HCT116 (cell line): ENCODE data around the gene ANAPC5. TPM values are rescaled to one million over a fixed set of nuclear protein-coding genes. Genes with fewer than 3 reads are reported as not detected.

ENCODE experiments used
- ATAC-seq: fragments of 200-7000 bp; cut with Tn5 transposase; 2 replicates; pipeline ENCODE4 v1.9.1; 2020; ENCODE audit warnings: mild to moderate bottlenecking, moderate library complexity
- BruUV-seq: library from RNA; stranded (reverse); fragments of 400-500 nt; replicated peaks from 2 replicates; lab custom pipeline; 2021; lab: Mats Ljungman, UMichigan
- CTCF ChIA-PET: fragments of 300-600 bp; sonication (Branson Sonifier 250); formaldehyde crosslinking; loops from one replicate; lab custom pipeline; 2021; ENCODE audit warnings: antibody characterized with exemption; lab: Charles Lee
- POLR2A ChIA-PET: fragments of 300-600, 350-600 bp; sonication (Branson Sonifier 250); formaldehyde crosslinking; loops from one replicate; lab custom pipeline; 2021; ENCODE audit warnings: antibody characterized with exemption; lab: Charles Lee
- RAD21 ChIA-PET, 2 experiments: fragments of 300-600 bp; sonication (Branson Sonifier 250); formaldehyde crosslinking; loops; one replicate each; lab custom pipeline; 2023; ENCODE audit warnings: low total read pairs in 2 of 2; ENCODE audit not compliant: uncharacterized antibody in 2 of 2, unreplicated experiment in 2 of 2, low non-redundant PET in 1 of 2; lab: Charles Lee
- DNase-seq: peaks from one replicate; pipeline ENCODE4 v3.0.0-alpha.2; 2010; ENCODE audit warnings: low read depth, low spot score
- H2AFZ ChIP-seq: fragments of 200-600 bp; shearing (Covaris generic), sonication (generic); 2 replicates; pipeline ENCODE4 v1.6.1; 2017; ENCODE audit warnings: low read depth, mixed run types, mixed read lengths, antibody characterized with exemption, low read length; ENCODE audit not compliant: poor library complexity, severe bottlenecking
- H3K27ac ChIP-seq: 2 replicates; pipeline ENCODE4 v1.5.1; 2012; ENCODE audit warnings: low read depth, low read length
- H3K27me3 ChIP-seq: fragments of 200-600 bp; sonication (generic); 2 replicates; pipeline ENCODE4 v1.6.1; 2016; ENCODE audit warnings: mixed run types, low read length, mixed read lengths; ENCODE audit not compliant: insufficient read depth
- H3K36me3 ChIP-seq, 2 experiments: fragments of 200-500 bp in 1 of 2; fragments of 200-600 bp in 1 of 2; sonication (Bioruptor generic) in 1 of 2; sonication (generic) in 1 of 2; 2 replicates each; pipeline versions ENCODE4 v1.5.1 to v1.6.1; 2014 to 2016; ENCODE audit warnings: low read length in 2 of 2, inconsistent platforms in 1 of 2, mixed read lengths in 1 of 2, mixed run types in 1 of 2; ENCODE audit not compliant: insufficient read depth in 2 of 2, control insufficient read depth in 1 of 2
- H3K4me1 ChIP-seq, 2 experiments: fragments of 200-600 bp in 1 of 2; sonication (generic) in 1 of 2; 2 replicates each; pipeline versions ENCODE4 v1.5.1 to v1.6.1; 2012 to 2017; ENCODE audit warnings: low read length in 2 of 2, inconsistent platforms in 1 of 2, mild to moderate bottlenecking in 1 of 2, mixed read lengths in 1 of 2, mixed run types in 1 of 2, moderate library complexity in 1 of 2; ENCODE audit not compliant: insufficient read depth in 2 of 2, control insufficient read depth in 1 of 2
- H3K4me2 ChIP-seq: fragments of 200-600 bp; sonication (generic); 2 replicates; pipeline ENCODE4 v1.6.1; 2017; ENCODE audit warnings: mixed run types, low read length, mixed read lengths
- H3K4me3 ChIP-seq, 2 experiments: fragments of 200-600 bp in 1 of 2; sonication (generic) in 1 of 2; replicated peaks in 1 of 2; 2 replicates each; pipeline ENCODE4 v1.5.1; 2011 to 2016; ENCODE audit warnings: low read length in 2 of 2, control low read depth in 1 of 2, low read depth in 1 of 2, mild to moderate bottlenecking in 1 of 2, mixed read lengths in 1 of 2, mixed run types in 1 of 2
- H3K79me2 ChIP-seq: fragments of 200-600 bp; sonication (generic); 2 replicates; pipeline ENCODE4 v1.6.1; 2017; ENCODE audit warnings: mild to moderate bottlenecking, mixed run types, low read length, moderate library complexity, mixed read lengths; ENCODE audit not compliant: insufficient read depth
- H3K9ac ChIP-seq: fragments of 200-600 bp; sonication (generic); 2 replicates; pipeline ENCODE4 v1.6.1; 2016; ENCODE audit warnings: low read length, mixed read lengths
- H3K9me2 ChIP-seq: fragments of 200-600 bp; sonication (generic), shearing (Covaris generic); 2 replicates; pipeline ENCODE4 v1.6.1; 2017; ENCODE audit warnings: mixed run types, mild to moderate bottlenecking, moderate library complexity; ENCODE audit not compliant: insufficient read depth
- H3K9me3 ChIP-seq, 2 experiments: fragments of 200-500 bp in 1 of 2; fragments of 200-600 bp in 1 of 2; sonication (Bioruptor generic) in 1 of 2; sonication (generic) in 1 of 2; 2 replicates each; pipeline ENCODE4 v1.6.1; 2014 to 2017; ENCODE audit warnings: low read length in 2 of 2, mixed read lengths in 2 of 2, inconsistent platforms in 1 of 2, low read depth in 1 of 2, mild to moderate bottlenecking in 1 of 2, mixed run types in 1 of 2, moderate library complexity in 1 of 2; ENCODE audit not compliant: control insufficient read depth in 1 of 2, insufficient read depth in 1 of 2
- H4K20me1 ChIP-seq: fragments of 200-600 bp; sonication (generic), shearing (Covaris generic); 2 replicates; pipeline ENCODE4 v1.6.1; 2017; ENCODE audit warnings: mixed run types, mild to moderate bottlenecking, moderate library complexity; ENCODE audit not compliant: insufficient read depth
- EGR1 ChIP-seq: IDR thresholded peaks from 2 replicates; pipeline ENCODE4 v1.6.1; 2012; ENCODE audit warnings: low read depth
- ELF1 ChIP-seq: IDR thresholded peaks from 2 replicates; pipeline ENCODE4 v1.6.1; 2012; ENCODE audit warnings: low read depth, borderline replicate concordance
- FOSL1 ChIP-seq: IDR thresholded peaks from 2 replicates; pipeline ENCODE4 v1.6.1; 2012; ENCODE audit warnings: low read depth
- JUND ChIP-seq: IDR thresholded peaks from 2 replicates; pipeline ENCODE4 v1.6.1; 2012
- POLR2A ChIP-seq: IDR thresholded peaks from 2 replicates; pipeline ENCODE4 v1.7.0; 2011; ENCODE audit warnings: borderline replicate concordance; ENCODE audit not compliant: insufficient read depth, insufficient read length; ENCODE audit errors: extremely low read depth
- RAD21 ChIP-seq: IDR thresholded peaks from 2 replicates; pipeline ENCODE4 v1.6.1; 2012; ENCODE audit warnings: low read depth, mild to moderate bottlenecking
- SIN3A ChIP-seq: IDR thresholded peaks from 2 replicates; pipeline ENCODE4 v1.6.1; 2012; ENCODE audit warnings: low read depth
- TCF7L2 ChIP-seq: IDR thresholded peaks from 2 replicates; pipeline ENCODE4 v1.7.0; 2011; ENCODE audit warnings: borderline replicate concordance, inconsistent platforms; ENCODE audit not compliant: insufficient read depth, insufficient read length; ENCODE audit errors: extremely low read depth
- ZNF274 ChIP-seq: fragments of 200-500 bp; sonication (Bioruptor generic); IDR thresholded peaks from 2 replicates; pipeline ENCODE4 v1.6.1; 2014; ENCODE audit warnings: mild to moderate bottlenecking, low read depth, low read length, inconsistent platforms
- intact Hi-C: fragments of 100-400 bp; cut with micrococcal nuclease; formaldehyde crosslinking; loops from 2 replicates; pipeline ENCODE4 v1.10.0; 2022
- total RNA-seq: library from RNA; stranded (reverse); gene quantifications from one replicate; pipeline ENCODE4 v1.2.1, GENCODE V29; 2021; ENCODE audit not compliant: unreplicated experiment
- TF ChIP-seq, protein P1 (sequence below): IDR thresholded peaks from 2 replicates; pipeline ENCODE4 v1.6.1; 2012; ENCODE audit warnings: low read depth
- TF ChIP-seq, protein P2 (sequence below): IDR thresholded peaks from 2 replicates; pipeline ENCODE4 v1.6.1; 2011; ENCODE audit warnings: mild to moderate bottlenecking, low read length, moderate library complexity; ENCODE audit not compliant: insufficient replicate concordance; ENCODE audit errors: extremely low read depth
- TF ChIP-seq, protein P3 (sequence below): IDR thresholded peaks from 2 replicates; pipeline ENCODE4 v1.6.1; 2012
- TF ChIP-seq, protein P4 (sequence below), 3 experiments: fragments of 200-600 bp in 1 of 3; sonication (generic) in 1 of 3; IDR thresholded peaks in 2 of 3; conservative IDR thresholded peaks in 1 of 3; 2 replicates each; pipeline ENCODE4 v1.5.1; 2012 to 2017; ENCODE audit warnings: low read depth in 2 of 3, low read length in 2 of 3, antibody characterized with exemption in 1 of 3, borderline replicate concordance in 1 of 3, control low read depth in 1 of 3, mild to moderate bottlenecking in 1 of 3, mixed read lengths in 1 of 3, mixed run types in 1 of 3, moderate library complexity in 1 of 3; ENCODE audit not compliant: insufficient read depth in 1 of 3

ANAPC5 gene
- total RNA-seq, 1 experiment from 2014 or later: 112 TPM

DNA sequence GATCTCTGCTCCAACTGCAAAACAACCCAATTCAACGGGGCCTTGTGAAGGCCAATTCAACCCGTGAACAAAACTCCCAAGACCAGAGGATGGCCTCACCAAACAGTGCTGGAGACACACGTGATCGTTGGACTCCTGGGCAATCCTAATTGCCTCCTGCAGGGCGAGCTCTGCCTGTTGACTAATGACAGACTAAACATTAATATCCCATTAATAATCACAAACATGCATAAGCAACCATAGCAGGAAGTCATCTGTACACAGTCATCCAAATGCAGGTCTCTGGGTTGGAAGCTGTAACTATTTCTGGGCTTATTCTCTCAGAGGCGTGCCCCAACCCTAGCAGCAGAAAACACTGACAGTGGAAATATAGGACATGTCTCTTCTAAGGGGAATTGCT, 21.0 kb downstream of the ANAPC5 start:
- ChIA-PET POLR2A (no interaction called here), CTCF (no interaction called here), RAD21 (no interaction called here)
- Histone ChIP-seq H3K9me2 (no peaks in the 10 kb centered on the region), H3K4me2 (no peak overlapping the region), H3K9me3 (no peaks in the 10 kb centered on the region), H3K27me3 (no peaks in the 10 kb centered on the region), H3K79me2 (no peaks in the 10 kb centered on the region), H3K9ac (no peak overlapping the region), H3K4me1 (no peaks in the 10 kb centered on the region), H3K27ac (no peak overlapping the region), H2AFZ (no peak overlapping the region), H3K4me3 (no peak overlapping the region), H4K20me1 (no peaks in the 10 kb centered on the region), H3K36me3 (peaks cover 42 to 61% of the 10 kb centered on the region in 2 experiments)
- BruUV-seq: no TSS peak
- no peak for TF ChIP-seq ELF1
- TF ChIP-seq RAD21: no peak
- ATAC-seq (no peak), DNase-seq (no peak)
- intact Hi-C loops: no loop called here

DNA sequence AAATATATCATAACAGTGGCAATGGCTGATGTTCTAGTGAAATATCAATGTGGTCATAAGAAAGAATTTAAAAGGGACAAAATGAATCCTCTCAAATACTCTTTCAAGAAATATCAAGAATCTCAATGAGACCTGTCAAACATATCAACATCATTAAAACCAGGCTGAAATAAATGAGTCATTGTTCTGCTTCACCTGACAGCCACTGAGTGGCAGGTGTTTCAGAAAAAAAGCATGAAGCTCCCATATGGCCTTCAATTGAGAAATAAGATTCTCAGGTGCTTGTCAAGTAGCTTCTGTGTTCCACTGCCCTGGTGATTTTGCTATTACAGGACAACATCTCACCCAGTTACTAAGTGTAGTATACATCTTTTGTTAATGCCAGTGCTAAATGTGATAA, 21.5 kb downstream of the ANAPC5 start:
- Histone ChIP-seq H3K9me2 (no peaks in the 10 kb centered on the region), H3K79me2 (no peaks in the 10 kb centered on the region), H2AFZ (no peak overlapping the region), H3K4me3 (no peak overlapping the region), H4K20me1 (no peaks in the 10 kb centered on the region), H3K36me3 (peaks cover 44 to 62% of the 10 kb centered on the region in 2 experiments), H3K27ac (no peak overlapping the region), H3K9me3 (no peaks in the 10 kb centered on the region), H3K4me2 (no peak overlapping the region), H3K9ac (no peak overlapping the region), H3K27me3 (no peaks in the 10 kb centered on the region), H3K4me1 (no peaks in the 10 kb centered on the region)
- intact Hi-C loops: no loop called here
- BruUV-seq: no TSS peak
- ChIA-PET RAD21 (no interaction called here), POLR2A (no interaction called here), CTCF (no interaction called here)
- ATAC-seq (no peak), DNase-seq (no peak)
- TF ChIP-seq, protein P1, sequence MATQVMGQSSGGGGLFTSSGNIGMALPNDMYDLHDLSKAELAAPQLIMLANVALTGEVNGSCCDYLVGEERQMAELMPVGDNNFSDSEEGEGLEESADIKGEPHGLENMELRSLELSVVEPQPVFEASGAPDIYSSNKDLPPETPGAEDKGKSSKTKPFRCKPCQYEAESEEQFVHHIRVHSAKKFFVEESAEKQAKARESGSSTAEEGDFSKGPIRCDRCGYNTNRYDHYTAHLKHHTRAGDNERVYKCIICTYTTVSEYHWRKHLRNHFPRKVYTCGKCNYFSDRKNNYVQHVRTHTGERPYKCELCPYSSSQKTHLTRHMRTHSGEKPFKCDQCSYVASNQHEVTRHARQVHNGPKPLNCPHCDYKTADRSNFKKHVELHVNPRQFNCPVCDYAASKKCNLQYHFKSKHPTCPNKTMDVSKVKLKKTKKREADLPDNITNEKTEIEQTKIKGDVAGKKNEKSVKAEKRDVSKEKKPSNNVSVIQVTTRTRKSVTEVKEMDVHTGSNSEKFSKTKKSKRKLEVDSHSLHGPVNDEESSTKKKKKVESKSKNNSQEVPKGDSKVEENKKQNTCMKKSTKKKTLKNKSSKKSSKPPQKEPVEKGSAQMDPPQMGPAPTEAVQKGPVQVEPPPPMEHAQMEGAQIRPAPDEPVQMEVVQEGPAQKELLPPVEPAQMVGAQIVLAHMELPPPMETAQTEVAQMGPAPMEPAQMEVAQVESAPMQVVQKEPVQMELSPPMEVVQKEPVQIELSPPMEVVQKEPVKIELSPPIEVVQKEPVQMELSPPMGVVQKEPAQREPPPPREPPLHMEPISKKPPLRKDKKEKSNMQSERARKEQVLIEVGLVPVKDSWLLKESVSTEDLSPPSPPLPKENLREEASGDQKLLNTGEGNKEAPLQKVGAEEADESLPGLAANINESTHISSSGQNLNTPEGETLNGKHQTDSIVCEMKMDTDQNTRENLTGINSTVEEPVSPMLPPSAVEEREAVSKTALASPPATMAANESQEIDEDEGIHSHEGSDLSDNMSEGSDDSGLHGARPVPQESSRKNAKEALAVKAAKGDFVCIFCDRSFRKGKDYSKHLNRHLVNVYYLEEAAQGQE: no peak
- TF ChIP-seq RAD21 (no peak), FOSL1 (no peak), TCF7L2 (no peak), POLR2A (no peak), ZNF274 (no peak), SIN3A (no peak), ELF1 (no peak), JUND (no peak), EGR1 (no peak)
- TF ChIP-seq, protein P2, sequence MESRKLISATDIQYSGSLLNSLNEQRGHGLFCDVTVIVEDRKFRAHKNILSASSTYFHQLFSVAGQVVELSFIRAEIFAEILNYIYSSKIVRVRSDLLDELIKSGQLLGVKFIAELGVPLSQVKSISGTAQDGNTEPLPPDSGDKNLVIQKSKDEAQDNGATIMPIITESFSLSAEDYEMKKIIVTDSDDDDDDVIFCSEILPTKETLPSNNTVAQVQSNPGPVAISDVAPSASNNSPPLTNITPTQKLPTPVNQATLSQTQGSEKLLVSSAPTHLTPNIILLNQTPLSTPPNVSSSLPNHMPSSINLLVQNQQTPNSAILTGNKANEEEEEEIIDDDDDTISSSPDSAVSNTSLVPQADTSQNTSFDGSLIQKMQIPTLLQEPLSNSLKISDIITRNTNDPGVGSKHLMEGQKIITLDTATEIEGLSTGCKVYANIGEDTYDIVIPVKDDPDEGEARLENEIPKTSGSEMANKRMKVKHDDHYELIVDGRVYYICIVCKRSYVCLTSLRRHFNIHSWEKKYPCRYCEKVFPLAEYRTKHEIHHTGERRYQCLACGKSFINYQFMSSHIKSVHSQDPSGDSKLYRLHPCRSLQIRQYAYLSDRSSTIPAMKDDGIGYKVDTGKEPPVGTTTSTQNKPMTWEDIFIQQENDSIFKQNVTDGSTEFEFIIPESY: no peak
- TF ChIP-seq, protein P3, sequence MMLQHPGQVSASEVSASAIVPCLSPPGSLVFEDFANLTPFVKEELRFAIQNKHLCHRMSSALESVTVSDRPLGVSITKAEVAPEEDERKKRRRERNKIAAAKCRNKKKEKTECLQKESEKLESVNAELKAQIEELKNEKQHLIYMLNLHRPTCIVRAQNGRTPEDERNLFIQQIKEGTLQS: no peak
- TF ChIP-seq, protein P4, sequence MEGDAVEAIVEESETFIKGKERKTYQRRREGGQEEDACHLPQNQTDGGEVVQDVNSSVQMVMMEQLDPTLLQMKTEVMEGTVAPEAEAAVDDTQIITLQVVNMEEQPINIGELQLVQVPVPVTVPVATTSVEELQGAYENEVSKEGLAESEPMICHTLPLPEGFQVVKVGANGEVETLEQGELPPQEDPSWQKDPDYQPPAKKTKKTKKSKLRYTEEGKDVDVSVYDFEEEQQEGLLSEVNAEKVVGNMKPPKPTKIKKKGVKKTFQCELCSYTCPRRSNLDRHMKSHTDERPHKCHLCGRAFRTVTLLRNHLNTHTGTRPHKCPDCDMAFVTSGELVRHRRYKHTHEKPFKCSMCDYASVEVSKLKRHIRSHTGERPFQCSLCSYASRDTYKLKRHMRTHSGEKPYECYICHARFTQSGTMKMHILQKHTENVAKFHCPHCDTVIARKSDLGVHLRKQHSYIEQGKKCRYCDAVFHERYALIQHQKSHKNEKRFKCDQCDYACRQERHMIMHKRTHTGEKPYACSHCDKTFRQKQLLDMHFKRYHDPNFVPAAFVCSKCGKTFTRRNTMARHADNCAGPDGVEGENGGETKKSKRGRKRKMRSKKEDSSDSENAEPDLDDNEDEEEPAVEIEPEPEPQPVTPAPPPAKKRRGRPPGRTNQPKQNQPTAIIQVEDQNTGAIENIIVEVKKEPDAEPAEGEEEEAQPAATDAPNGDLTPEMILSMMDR (IDR thresholded peaks at IDR 0.05 in 2 of 3, conservative IDR thresholded peaks at IDR 0.05 in 1 of 3; ENCODE audit: borderline replicate concordance in 1 of 3, insufficient read depth in 1 of 3, low read depth in 2 of 3, low read length in 2 of 3): no peak
